H9 (cell line): Measurements from ENCODE around the gene ARAP1. TPM values are rescaled to one million over a fixed set of nuclear protein-coding genes. Genes with fewer than 3 reads are reported as not detected.

Source experiments
- DNase-seq: peaks from one replicate; pipeline ENCODE4 v3.0.0-alpha.2; 2017
- H2AFZ ChIP-seq: one replicate; pipeline ENCODE4 v1.6.1; 2013; ENCODE audit warnings: mild to moderate bottlenecking, low read length, control low read depth, moderate library complexity
- H2AK5ac ChIP-seq: 2 replicates; pipeline ENCODE4 v1.6.1; 2013; ENCODE audit warnings: low read length, control low read depth, mixed read lengths; ENCODE audit not compliant: insufficient read length
- H2BK120ac ChIP-seq: one replicate; pipeline ENCODE4 v1.6.1; 2013; ENCODE audit warnings: low read depth, mild to moderate bottlenecking, low read length, control low read depth, inconsistent platforms; ENCODE audit not compliant: poor library complexity, severe bottlenecking
- H2BK12ac ChIP-seq: 2 replicates; pipeline ENCODE4 v1.6.1; 2013; ENCODE audit warnings: low read length, control low read depth, mixed read lengths, low read depth; ENCODE audit not compliant: insufficient read length
- H2BK15ac ChIP-seq: 2 replicates; pipeline ENCODE4 v1.6.1; 2013; ENCODE audit warnings: low read depth, low read length, control low read depth
- H2BK20ac ChIP-seq: one replicate; pipeline ENCODE4 v1.6.1; 2013; ENCODE audit warnings: low read depth, mild to moderate bottlenecking, low read length, control low read depth, inconsistent platforms; ENCODE audit not compliant: poor library complexity, severe bottlenecking
- H2BK5ac ChIP-seq: 2 replicates; pipeline ENCODE4 v1.6.1; 2013; ENCODE audit warnings: low read length, control low read depth, mixed read lengths; ENCODE audit not compliant: insufficient read length
- H3K14ac ChIP-seq: 2 replicates; pipeline ENCODE4 v1.6.1; 2013; ENCODE audit warnings: low read length, control low read depth; ENCODE audit not compliant: insufficient read depth
- H3K18ac ChIP-seq: 2 replicates; pipeline ENCODE4 v1.6.1; 2013; ENCODE audit warnings: low read depth, mild to moderate bottlenecking, mixed read lengths, low read length, control low read depth; ENCODE audit not compliant: insufficient read length
- H3K23ac ChIP-seq: 2 replicates; pipeline ENCODE4 v1.6.1; 2013; ENCODE audit warnings: low read length, control low read depth, mixed read lengths, low read depth; ENCODE audit not compliant: insufficient read length
- H3K23me2 ChIP-seq: 2 replicates; pipeline ENCODE4 v1.6.1; 2013; ENCODE audit warnings: low read depth, mild to moderate bottlenecking, mixed read lengths, low read length, control low read depth; ENCODE audit not compliant: insufficient read length, poor library complexity, severe bottlenecking
- H3K27ac ChIP-seq: 2 replicates; pipeline ENCODE4 v1.5.1; 2013; ENCODE audit warnings: low read length, control low read depth, mixed read lengths, low read depth; ENCODE audit not compliant: insufficient read length
- H3K27me3 ChIP-seq: 2 replicates; pipeline ENCODE4 v1.6.1; 2013; ENCODE audit warnings: low read length, control low read depth, inconsistent platforms; ENCODE audit not compliant: insufficient read depth
- H3K4ac ChIP-seq: 2 replicates; pipeline ENCODE4 v1.6.1; 2013; ENCODE audit warnings: low read depth, mild to moderate bottlenecking, control low read depth, inconsistent platforms, low read length, moderate library complexity
- H3K4me1 ChIP-seq: 2 replicates; pipeline ENCODE4 v1.6.1; 2013; ENCODE audit warnings: low read length, control low read depth, inconsistent platforms; ENCODE audit not compliant: insufficient read depth
- H3K4me2 ChIP-seq: 2 replicates; pipeline ENCODE4 v1.6.1; 2013; ENCODE audit warnings: low read length, control low read depth, mixed read lengths; ENCODE audit not compliant: insufficient read length, insufficient read depth
- H3K56ac ChIP-seq: 2 replicates; pipeline ENCODE4 v1.6.1; 2013; ENCODE audit warnings: low read depth, mild to moderate bottlenecking, mixed read lengths, low read length, control low read depth; ENCODE audit not compliant: insufficient read length
- H3K79me1 ChIP-seq: 2 replicates; pipeline ENCODE4 v1.6.1; 2013; ENCODE audit warnings: low read depth, mild to moderate bottlenecking, moderate library complexity, low read length, control low read depth, inconsistent platforms; ENCODE audit not compliant: insufficient read depth, poor library complexity, severe bottlenecking
- H3K79me2 ChIP-seq: 2 replicates; pipeline ENCODE4 v1.6.1; 2013; ENCODE audit warnings: low read length, control low read depth, inconsistent platforms; ENCODE audit not compliant: insufficient read depth
- H3K9ac ChIP-seq: 2 replicates; pipeline ENCODE4 v1.6.1; 2013; ENCODE audit warnings: low read length, control low read depth, mixed read lengths; ENCODE audit not compliant: insufficient read length; ENCODE audit errors: extremely low read depth
- H3K9me3 ChIP-seq: one replicate; pipeline ENCODE4 v1.6.1; 2013; ENCODE audit warnings: low read depth, low read length, inconsistent platforms; ENCODE audit not compliant: control insufficient read depth
- H3T11ph ChIP-seq: one replicate; pipeline ENCODE4 v1.6.1; 2013; ENCODE audit warnings: mild to moderate bottlenecking, low read length, control low read depth, inconsistent platforms
- H4K20me1 ChIP-seq: one replicate; pipeline ENCODE4 v1.6.1; 2013; ENCODE audit not compliant: control insufficient read depth, insufficient read length, insufficient read depth
- H4K5ac ChIP-seq: 2 replicates; pipeline ENCODE4 v1.6.1; 2013; ENCODE audit warnings: low read depth, mild to moderate bottlenecking, mixed read lengths, low read length, control low read depth; ENCODE audit not compliant: insufficient read length
- H4K8ac ChIP-seq: replicated peaks from 2 replicates; pipeline ENCODE4 v1.6.1; 2013; ENCODE audit warnings: low read length, control low read depth, mixed read lengths, low read depth; ENCODE audit not compliant: insufficient read length
- H4K91ac ChIP-seq: 2 replicates; pipeline ENCODE4 v1.6.1; 2013; ENCODE audit warnings: low read depth, mild to moderate bottlenecking, moderate library complexity, mixed read lengths, low read length, control low read depth; ENCODE audit not compliant: insufficient read length
- H3K27ac Mint-ChIP-seq, 3 experiments: 2 replicates in 2 of 3; 3 replicates in 1 of 3; pipeline ENCODE4 v1.8.0; 2020 to 2021; ENCODE audit warnings: mixed read lengths in 3 of 3, mild to moderate bottlenecking in 1 of 3, moderate library complexity in 1 of 3
- H3K27me3 Mint-ChIP-seq: 2 replicates; pipeline ENCODE4 v1.8.0; 2021; ENCODE audit warnings: low read depth, mild to moderate bottlenecking, moderate library complexity, mixed read lengths
- H3K36me3 Mint-ChIP-seq, 3 experiments: 2 replicates in 2 of 3; 3 replicates in 1 of 3; pipeline ENCODE4 v1.8.0; 2020 to 2021; ENCODE audit warnings: low read depth in 3 of 3, mixed read lengths in 3 of 3; ENCODE audit not compliant: insufficient read depth in 1 of 3
- H3K4me1 Mint-ChIP-seq, 2 experiments: 2 replicates each; pipeline ENCODE4 v1.8.0; 2020; ENCODE audit warnings: mixed read lengths in 2 of 2
- H3K4me3 Mint-ChIP-seq, 2 experiments: 2 replicates in 1 of 2; 3 replicates in 1 of 2; pipeline ENCODE4 v1.8.0; 2020 to 2021; ENCODE audit warnings: mild to moderate bottlenecking in 2 of 2, mixed read lengths in 2 of 2, moderate library complexity in 1 of 2
- H3K9me3 Mint-ChIP-seq, 2 experiments: 2 replicates in 1 of 2; 3 replicates in 1 of 2; pipeline ENCODE4 v1.8.0; 2020; ENCODE audit warnings: mild to moderate bottlenecking in 2 of 2, mixed read lengths in 2 of 2, moderate library complexity in 1 of 2
- WGBS: extraction: QIAGEN DNeasy Blood & Tissue Kit; methylation state at CpG from one replicate; pipeline ENCODE4 v1.1.7; 2013; ENCODE audit warnings: missing lambda C conversion rate, low lambda C conversion rate, mixed read lengths; ENCODE audit not compliant: insufficient read length; ENCODE audit errors: extremely low coverage; 5-methylcytosine and 5-hydroxymethylcytosine counted together
- total RNA-seq: library from RNA; stranded (reverse); gene quantifications from 2 replicates; pipeline ENCODE4 v1.2.1, GENCODE V29; 2021
- TF ChIP-seq, protein P1 (sequence below): fragments of 200-600 bp; sonication (generic); conservative IDR thresholded peaks from 3 replicates; pipeline ENCODE4 v1.8.0; 2021; ENCODE audit warnings: antibody characterized with exemption, mild to moderate bottlenecking

Gene ARAP1
- total RNA-seq, 1 experiment from 2014 or later = 59.4 TPM

DNA sequence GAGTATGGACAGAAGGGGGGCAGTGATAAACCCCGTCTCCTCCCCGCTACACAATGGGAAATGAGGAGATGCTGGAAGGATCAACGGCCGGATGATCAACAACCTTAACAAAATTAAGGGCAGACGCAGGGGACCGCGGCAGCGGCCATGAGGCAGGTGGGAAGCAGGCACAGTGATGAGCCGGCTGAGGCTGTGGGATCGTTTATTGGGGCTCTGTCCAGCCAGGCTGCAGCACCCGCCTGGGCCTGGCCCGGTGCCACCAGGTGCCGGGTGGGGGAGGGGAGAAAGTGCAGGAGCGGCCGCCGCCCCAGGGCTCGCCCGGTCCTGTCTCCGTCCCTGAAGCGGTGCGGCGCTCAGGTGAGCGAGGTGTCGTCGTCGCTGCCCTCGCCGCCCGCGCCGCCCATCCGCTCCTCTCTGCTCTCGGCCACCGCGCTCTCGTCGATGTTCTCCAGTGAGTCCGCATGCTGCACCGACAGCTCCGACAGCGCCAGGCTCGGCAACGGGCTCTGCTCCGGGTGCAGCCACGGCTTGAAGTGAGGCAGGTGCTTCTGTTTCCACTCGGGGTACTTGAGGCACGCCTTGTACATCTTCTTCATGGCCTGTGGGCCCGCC, 2.4 kb upstream of the ARAP1 start:
- Histone ChIP-seq H2BK120ac (no peak overlapping the region), H3K18ac (no peak overlapping the region), H4K5ac (no peak overlapping the region), H2BK20ac (no peak overlapping the region), H2AK5ac (no peak overlapping the region), H3K23ac (no peak overlapping the region), H2BK15ac (no peak overlapping the region), H2BK12ac (no peak overlapping the region), H3K14ac (no peak overlapping the region), H3K79me1 (peaks cover 7% of the 10 kb centered on the region), H3K23me2 (peaks cover 4% of the 10 kb centered on the region), H3K4ac (no peak overlapping the region), H2BK5ac (no peak overlapping the region), H3K4me1 (no peaks in the 10 kb centered on the region; the same call in 1 of the 2 replicates), H3K79me2 (peaks cover 2% of the 10 kb centered on the region; the same call in 1 of the 2 replicates), H3K4me2 (no peak overlapping the region), H4K20me1 (peaks cover 2% of the 10 kb centered on the region), H3K27ac (no peak overlapping the region), H3T11ph (no peak overlapping the region), H2AFZ (no peak overlapping the region), H4K91ac (no peak overlapping the region), H3K9ac (no peak overlapping the region), H4K8ac (no peak overlapping the region), H3K27me3 (no peaks in the 10 kb centered on the region), H3K56ac (no peak overlapping the region), H3K9me3 (no peaks in the 10 kb centered on the region)
- Mint-ChIP-seq H3K9me3 (no peaks in the 10 kb centered on the region; a peak in 1 of 5 replicates), H3K36me3 (peaks cover 3 to 10% (median 8%) of the 10 kb centered on the region in 3 experiments; a peak in 5 of 7 replicates), H3K27ac (peak overlapping the region in 2 of 3 experiments; percentile 12 to 81; a peak in 1 of 7 replicates), H3K4me3 (no peak overlapping the region; a peak in 1 of 5 replicates), H3K27me3 (no peaks in the 10 kb centered on the region), H3K4me1 (peaks cover 19 to 40% of the 10 kb centered on the region in 2 experiments)
- TF ChIP-seq, protein P1, sequence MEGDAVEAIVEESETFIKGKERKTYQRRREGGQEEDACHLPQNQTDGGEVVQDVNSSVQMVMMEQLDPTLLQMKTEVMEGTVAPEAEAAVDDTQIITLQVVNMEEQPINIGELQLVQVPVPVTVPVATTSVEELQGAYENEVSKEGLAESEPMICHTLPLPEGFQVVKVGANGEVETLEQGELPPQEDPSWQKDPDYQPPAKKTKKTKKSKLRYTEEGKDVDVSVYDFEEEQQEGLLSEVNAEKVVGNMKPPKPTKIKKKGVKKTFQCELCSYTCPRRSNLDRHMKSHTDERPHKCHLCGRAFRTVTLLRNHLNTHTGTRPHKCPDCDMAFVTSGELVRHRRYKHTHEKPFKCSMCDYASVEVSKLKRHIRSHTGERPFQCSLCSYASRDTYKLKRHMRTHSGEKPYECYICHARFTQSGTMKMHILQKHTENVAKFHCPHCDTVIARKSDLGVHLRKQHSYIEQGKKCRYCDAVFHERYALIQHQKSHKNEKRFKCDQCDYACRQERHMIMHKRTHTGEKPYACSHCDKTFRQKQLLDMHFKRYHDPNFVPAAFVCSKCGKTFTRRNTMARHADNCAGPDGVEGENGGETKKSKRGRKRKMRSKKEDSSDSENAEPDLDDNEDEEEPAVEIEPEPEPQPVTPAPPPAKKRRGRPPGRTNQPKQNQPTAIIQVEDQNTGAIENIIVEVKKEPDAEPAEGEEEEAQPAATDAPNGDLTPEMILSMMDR = no peak
- DNase-seq = peak; percentile 60
- no CpG with 5 or more reads among the region's 48 CpGs for WGBS
